Measurements from ENCODE around the gene TGM2. TPM values are rescaled to one million over a fixed set of nuclear protein-coding genes. Genes with fewer than 3 reads are reported as not detected.

The TGM2 gene
- total RNA-seq, 2 experiments from 2014 or later, result not detected

DNA sequence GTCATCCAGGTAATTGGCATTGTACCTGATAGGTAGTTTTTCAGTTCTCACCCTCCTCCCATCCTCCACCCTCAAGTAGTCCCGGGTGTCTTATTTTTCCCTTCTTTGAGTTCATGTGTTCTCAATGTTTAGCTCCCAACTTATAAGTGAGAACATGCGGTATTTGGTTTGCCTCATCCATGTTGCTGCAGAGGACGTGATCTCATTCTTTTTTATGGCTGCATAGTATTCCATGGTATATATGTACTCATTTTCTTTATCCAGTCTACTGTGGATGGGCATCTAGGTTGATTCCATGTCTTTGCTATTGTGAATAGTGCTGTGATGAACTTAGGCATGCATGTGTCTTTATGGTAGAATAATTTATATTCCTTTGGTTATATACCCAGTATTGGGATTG, 85.7 kb downstream of the TGM2 start:
- intact Hi-C loops (cut with micrococcal nuclease), result no loop called here
- Mint-ChIP-seq H3K9me3 (peaks cover 4% of the 10 kb centered on the region), H3K4me3 (no peak overlapping the region), H3K4me1 (ENCODE audit: low read depth) (peaks cover 16% of the 10 kb centered on the region), H3K27ac (no peak overlapping the region), H3K36me3 (ENCODE audit: low read depth) (peaks cover 64% of the 10 kb centered on the region), H3K27me3 (no peaks in the 10 kb centered on the region)
- ChIA-PET POLR2A (interaction anchor here (1.2 to 1.5 kb wide), 3 partner anchors 9 to 46 kb away, joined by 3 read pairs; partner anchors contain the start of genes RPRD1B and TTI1), CTCF (interaction anchor here (1.4 kb wide), 2 partner anchors 17 to 142 kb away, joined by 4 to 6 read pairs; no protein-coding TSS in a partner anchor)
- DNase-seq, result no peak
- ATAC-seq, result no peak
- TF ChIP-seq, protein P1, sequence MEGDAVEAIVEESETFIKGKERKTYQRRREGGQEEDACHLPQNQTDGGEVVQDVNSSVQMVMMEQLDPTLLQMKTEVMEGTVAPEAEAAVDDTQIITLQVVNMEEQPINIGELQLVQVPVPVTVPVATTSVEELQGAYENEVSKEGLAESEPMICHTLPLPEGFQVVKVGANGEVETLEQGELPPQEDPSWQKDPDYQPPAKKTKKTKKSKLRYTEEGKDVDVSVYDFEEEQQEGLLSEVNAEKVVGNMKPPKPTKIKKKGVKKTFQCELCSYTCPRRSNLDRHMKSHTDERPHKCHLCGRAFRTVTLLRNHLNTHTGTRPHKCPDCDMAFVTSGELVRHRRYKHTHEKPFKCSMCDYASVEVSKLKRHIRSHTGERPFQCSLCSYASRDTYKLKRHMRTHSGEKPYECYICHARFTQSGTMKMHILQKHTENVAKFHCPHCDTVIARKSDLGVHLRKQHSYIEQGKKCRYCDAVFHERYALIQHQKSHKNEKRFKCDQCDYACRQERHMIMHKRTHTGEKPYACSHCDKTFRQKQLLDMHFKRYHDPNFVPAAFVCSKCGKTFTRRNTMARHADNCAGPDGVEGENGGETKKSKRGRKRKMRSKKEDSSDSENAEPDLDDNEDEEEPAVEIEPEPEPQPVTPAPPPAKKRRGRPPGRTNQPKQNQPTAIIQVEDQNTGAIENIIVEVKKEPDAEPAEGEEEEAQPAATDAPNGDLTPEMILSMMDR (IDR thresholded peaks at IDR 0.05), result no peak

DNA sequence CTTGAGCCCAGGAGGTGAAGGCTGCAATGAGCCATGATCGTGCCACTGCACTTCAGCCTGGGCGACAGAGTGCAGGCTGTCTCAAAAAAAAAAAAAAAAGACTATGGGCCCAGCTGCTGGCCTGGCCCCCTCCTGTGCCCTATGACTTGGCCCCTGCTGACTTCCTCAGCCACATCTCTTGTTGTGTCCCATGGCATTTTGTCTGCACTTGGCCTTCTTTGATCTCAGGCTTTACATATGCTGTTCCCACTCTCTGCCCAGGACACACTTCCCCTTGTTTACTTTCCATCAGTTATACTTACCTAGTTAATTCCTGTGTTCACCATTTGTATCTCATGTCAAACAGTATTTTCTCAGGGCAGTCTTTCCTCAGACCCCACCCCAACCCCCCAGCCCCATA, 87.0 kb downstream of the TGM2 start:
- CTCF ChIA-PET, result interaction anchor here (0.9 to 1.6 kb wide), 3 partner anchors 11 to 143 kb away, joined by 3 to 7 read pairs (median 5); no protein-coding TSS in a partner anchor
- Mint-ChIP-seq H3K27me3 (no peaks in the 10 kb centered on the region), H3K4me3 (no peak overlapping the region), H3K4me1 (ENCODE audit: low read depth) (peaks cover 20% of the 10 kb centered on the region), H3K27ac (no peak overlapping the region), H3K36me3 (ENCODE audit: low read depth) (peaks cover 63% of the 10 kb centered on the region), H3K9me3 (peaks cover 4% of the 10 kb centered on the region)
- TF ChIP-seq, protein P1 (IDR thresholded peaks at IDR 0.05), result no peak
- DNase-seq (no peak), ATAC-seq (no peak)
- POLR2A ChIA-PET, result interaction anchor here (1.2 kb wide), 1 partner anchor 10 kb away, joined by 3 read pairs; no protein-coding TSS in a partner anchor
- intact Hi-C loops (cut with micrococcal nuclease), result no loop called here

Other genes with a start within 250 kb of the TGM2 start
- 10 to 100 TPM; 34.1 to 39.7 TPM for gene TTI1, start 131.8 kb downstream of the TGM2 start, total RNA-seq
- 10 to 100 TPM; 29.1 to 29.3 TPM for gene RPRD1B, start 131.5 kb downstream of the TGM2 start, total RNA-seq
- gene KIAA1755, start 95.5 kb upstream of the TGM2 start, total RNA-seq, result not detected
- gene BPI, start 138.9 kb upstream of the TGM2 start, total RNA-seq, result not detected
- gene LBP, start 181.2 kb upstream of the TGM2 start, total RNA-seq, result not detected